Fibroblast of lung (primary cell): Measurements from ENCODE around the gene EFNA5.

ENCODE experiments used
- CTCF ChIP-seq, 2 donors: IDR thresholded peaks in 1 of 2; conservative IDR thresholded peaks in 1 of 2; 1 replicate in 1 of 2; 2 replicates in 1 of 2; pipeline ENCODE4 v1.5.1; 2011 to 2012; ENCODE audit warnings: low read length in 2 of 2, control low read depth in 1 of 2, inconsistent platforms in 1 of 2, low read depth in 1 of 2, mild to moderate bottlenecking in 1 of 2
- EZH2 ChIP-seq: IDR thresholded peaks from 2 replicates; pipeline ENCODE4 v1.5.1; 2012; ENCODE audit warnings: low read length, control low read depth, mild to moderate bottlenecking; ENCODE audit errors: missing control alignments

DNA sequence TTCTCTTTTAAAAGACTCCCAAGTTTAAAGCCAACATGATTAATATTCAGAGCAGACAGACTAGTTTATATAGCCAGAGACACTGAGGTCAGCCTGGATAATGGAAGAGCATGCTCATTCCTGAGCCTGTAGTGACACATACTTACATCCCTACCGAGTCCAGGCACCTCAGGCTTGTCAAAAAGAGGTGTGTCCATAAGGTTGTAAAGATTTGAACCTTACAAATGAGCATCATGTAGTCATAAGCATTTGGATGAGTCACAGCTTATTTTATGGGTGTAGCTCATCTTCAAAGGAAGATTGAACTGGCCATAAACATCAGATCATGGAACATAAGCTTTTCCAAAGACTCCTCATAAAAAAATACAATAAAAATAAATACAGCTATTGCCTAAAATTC is 333.5 kb downstream of the EFNA5 start:
- TF ChIP-seq CTCF (conservative IDR thresholded peaks at IDR 0.05 in 1 of 2, IDR thresholded peaks at IDR 0.05 in 1 of 2; ENCODE audit: low read depth in 1 of 2, low read length in 2 of 2) (no peak), EZH2 (no peak)
